Urothelium cell line (cell line): Measurements from ENCODE around the gene TPM3.
"Not testable (repeated sequence)": the region's sequence is repeated elsewhere in the genome, so short reads cannot be mapped to it uniquely, and the experiment has no call there.

Source experiments
- DNase-seq: peaks from one replicate; pipeline ENCODE4 v3.0.0; 2011; ENCODE audit warnings: low spot score, mixed read lengths
- FAIRE-seq: peaks from 2 replicates; lab custom pipeline; 2011; peaks lifted over from hg19 to GRCh38; lab: Jason Lieb, UNC

The TPM3 gene

DNA sequence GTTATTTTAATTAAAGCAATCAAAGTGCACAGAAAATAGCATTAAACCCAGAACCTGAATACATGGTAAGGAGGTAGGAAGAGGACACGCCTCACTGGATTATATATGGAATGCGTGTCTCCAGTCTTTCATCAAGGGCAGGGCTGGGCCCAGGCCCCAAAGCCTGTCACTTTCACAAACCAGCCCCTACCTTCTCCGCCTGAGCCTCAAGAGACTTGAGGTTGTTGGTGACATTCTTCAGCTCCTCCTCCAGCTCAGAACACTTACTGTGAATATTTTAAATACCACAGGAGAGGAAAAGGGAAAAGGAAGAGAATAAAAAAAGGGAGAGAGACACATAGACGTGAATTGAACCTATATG is 20.7 kb downstream of the TPM3 start:
- FAIRE-seq (no peak), DNase-seq (no peak)

DNA sequence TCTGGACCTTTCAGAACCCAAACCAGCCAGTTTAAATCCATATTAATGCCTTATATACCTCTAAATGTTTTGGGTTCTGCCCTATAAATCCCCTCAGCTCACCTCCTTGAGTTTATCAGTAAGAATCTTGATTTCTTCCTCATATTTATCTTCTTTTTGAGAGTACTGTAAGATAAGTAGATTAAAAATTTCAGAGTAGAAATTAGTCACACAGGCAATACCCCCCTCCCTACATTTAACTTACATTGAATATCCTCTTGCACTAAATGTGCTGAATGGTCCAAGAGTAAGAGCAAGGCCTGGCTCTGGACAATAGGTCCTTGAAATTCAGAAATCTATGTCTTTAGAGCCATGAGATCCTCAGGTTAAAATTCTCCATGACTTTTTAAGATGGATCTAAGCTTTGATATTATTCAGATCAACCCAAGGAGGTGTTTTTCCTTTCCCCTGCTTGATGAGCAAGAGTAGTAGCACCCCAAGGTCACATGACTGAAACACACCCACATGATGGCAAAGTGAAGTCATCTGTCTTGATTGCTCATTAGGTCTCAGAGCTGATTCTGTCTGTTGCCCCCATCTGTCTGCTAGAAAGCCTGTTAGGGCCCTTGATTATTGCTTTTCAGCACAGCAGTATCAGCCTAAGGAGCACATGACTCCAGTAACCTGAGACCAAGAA is 21.2 kb downstream of the TPM3 start:
- DNase-seq (no peak), FAIRE-seq (no peak)

DNA sequence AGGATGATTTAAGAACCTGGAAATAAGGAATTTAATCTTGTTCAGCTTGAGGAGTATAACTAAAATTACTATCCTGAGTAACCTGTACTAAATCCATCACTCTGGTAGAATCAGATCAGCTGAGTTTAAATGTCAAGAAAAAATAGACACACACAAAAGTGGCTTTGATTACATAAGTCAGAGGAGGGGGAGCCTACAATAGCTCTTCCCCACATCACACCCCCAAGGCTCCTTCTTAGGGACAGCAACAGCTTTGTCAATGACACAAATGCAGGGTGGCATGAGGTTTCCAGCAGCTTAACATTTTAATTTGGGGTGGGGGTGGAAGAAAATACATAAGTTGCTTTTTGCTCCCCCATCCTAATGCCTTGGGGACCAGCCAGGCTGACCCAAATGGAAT is 24.4 kb downstream of the TPM3 start:
- FAIRE-seq, result no peak
- DNase-seq, result no peak

DNA sequence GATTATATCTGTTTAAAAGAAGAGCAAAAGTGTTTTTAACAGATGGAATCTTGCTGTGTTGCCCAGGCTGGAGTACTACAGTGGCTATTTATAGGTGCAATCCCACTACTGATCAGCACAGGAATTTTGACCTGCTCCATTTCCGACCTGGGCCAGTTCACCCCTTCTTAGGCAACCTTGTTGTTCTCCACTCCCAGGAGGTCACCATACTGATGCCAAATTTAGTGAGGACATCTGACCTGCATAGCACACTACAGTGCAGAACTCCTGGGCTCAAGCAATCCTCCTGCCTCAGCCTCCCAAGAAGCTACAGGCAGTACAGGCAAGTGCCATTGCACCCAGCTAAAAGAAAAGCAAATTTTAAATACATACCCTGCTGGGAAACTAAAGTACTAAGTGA is 25.7 kb downstream of the TPM3 start:
- no peak for FAIRE-seq
- no peak for DNase-seq

GRCh38 chr1:154159554-154159953 is 32.3 kb downstream of the TPM3 start:
- no peak for DNase-seq
- no peak for FAIRE-seq

DNA sequence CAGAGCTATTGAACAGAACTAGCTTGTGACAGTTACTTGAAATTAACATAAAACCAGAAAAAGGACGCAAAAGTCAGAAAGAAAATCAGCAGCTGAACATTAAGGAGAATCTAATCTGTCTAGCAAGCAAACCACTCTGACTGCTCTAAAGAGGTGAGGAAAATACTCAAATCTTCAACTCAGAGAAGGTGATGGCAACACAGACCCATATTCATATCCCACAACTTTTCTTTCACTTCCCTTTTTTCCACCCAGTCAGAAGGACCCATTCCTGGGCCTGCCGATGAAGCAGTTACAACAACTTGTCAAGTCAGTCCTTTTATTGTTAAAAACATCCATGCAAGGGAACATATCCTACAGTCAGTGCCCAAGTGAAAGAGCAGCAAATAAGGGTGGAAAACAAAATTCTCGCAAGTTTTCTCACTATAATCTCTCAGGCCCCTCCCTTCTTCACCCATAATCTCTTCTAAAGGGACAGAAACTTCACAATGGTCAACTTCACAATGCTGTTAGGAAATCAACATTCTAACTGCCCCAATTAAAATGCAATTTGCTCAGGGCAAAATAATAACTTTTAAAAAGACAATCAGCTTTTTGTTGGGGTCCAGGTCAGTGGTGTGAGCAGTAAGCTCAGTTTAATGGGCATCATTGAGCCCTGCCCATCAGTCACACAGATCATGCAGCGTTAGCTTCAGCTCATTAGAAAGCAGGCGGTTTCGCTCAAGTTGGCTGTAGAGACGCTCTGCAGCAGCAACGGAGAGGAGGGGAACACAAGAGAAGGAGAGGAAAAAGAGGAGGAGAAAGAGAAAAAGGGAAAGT is 33.4 kb downstream of the TPM3 start:
- DNase-seq, result no peak

DNA sequence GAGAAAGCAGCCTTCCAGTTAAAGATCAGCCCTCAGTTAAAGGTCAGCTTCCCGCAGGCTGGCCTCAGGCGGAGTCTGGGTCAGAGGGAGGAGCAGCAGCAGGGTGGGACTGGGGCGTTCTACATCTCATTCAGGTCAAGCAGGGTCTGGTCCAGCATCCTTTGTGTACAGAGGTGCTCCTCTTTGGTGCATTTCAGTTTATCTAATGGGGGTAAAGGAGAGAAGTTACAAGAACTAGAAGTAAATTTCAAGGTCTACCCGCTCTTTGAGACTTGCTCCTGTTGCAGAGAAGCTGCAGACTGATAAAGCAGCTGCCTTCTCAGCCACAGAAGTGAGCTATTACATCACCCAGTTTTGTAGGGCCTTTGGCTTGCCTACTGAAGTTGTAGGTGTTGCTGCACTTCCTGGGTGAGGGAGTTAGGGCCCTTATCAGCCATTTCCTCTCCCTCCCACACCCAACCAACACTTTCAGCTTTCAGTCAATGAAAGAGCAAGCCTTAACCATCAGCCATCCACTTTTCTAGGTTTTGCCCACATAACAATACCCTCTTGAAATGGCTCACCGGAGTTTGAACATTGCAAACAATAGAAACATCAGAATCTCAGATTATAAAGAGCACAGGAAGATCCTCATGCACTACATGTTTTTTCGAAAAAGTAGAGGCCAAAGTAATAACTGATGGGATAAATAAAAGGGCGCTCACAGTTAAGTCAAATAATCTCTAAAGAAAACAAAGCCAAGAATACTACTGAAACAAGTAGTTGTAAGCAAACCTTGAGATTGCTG is 34.2 kb downstream of the TPM3 start:
- FAIRE-seq (no peak), DNase-seq (no peak)

More for the DNA sequence above, 33.4 kb downstream of the TPM3 start:
- FAIRE-seq, result no peak

DNA sequence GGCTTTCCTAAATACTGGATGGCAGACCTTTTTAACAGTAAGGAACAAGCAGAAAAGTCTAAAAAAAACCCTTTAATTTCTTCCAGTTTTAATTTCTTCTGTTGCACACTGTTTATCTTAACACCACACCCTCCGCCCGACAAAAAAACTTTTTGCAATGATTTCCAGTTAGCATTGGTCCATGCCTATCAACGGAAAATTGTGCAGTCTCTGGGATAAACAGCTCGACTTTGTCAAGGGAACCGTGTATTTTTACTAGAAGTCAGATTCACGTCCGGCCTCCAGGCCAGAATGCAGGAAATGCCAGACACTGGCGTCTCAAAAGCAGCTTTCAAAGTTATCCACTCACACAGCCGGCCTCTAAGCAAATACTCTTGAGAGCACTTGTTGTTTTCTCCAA is 36.6 kb downstream of the TPM3 start:
- DNase-seq, result no peak
- FAIRE-seq, result no peak

DNA sequence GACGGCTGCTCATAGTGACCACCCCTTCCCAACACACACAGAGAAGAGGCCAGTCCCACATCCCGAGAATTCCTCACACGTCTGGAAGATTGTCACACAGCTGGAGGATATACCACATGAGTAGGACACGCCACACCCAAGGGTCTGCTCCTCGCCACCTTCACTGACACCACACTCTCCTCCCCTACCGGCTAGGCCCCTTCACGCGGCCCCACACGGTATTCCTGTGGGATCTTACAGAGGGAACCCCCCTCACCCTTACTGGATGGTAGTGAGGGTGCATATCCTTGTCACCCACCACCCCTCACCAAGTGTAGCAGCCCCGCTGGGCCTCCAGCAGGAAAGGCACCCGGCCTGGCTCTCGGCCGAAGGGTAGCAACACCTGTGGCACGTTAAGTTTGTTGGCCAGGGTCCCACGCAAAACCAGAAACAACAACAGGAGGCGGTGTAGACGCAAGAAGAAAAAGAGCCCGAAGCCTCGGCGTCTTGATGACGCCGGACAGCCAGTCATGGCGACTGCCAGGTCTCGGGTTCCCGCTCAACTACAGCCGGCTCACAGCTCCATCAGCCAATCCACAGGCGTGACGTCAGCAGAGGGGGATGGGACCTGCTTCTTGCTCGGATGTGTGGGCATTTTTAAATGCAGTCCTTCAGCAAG is 37.2 kb downstream of the TPM3 start, which contains the start of gene NUP210L:
NUP210L (minus strand) TSS at position 540 of the 658 bp plus-strand sequence.
- FAIRE-seq, result no peak
- no peak for DNase-seq

GRCh38 chr1:154154053-154154452 is 37.8 kb downstream of the TPM3 start:
- FAIRE-seq (no peak), DNase-seq (no peak)

GRCh38 chr1:154151311-154151710 is 40.6 kb downstream of the TPM3 start:
- DNase-seq (no peak), FAIRE-seq (no peak)

GRCh38 chr1:154148807-154149206 is 43.1 kb downstream of the TPM3 start:
- DNase-seq, result no peak
- FAIRE-seq, result no peak

GRCh38 chr1:154147505-154147904 is 44.4 kb downstream of the TPM3 start:
- not testable (repeated sequence) for FAIRE-seq, DNase-seq

GRCh38 chr1:154145986-154146385 is 45.9 kb downstream of the TPM3 start:
- FAIRE-seq (no peak), DNase-seq (no peak)

DNA sequence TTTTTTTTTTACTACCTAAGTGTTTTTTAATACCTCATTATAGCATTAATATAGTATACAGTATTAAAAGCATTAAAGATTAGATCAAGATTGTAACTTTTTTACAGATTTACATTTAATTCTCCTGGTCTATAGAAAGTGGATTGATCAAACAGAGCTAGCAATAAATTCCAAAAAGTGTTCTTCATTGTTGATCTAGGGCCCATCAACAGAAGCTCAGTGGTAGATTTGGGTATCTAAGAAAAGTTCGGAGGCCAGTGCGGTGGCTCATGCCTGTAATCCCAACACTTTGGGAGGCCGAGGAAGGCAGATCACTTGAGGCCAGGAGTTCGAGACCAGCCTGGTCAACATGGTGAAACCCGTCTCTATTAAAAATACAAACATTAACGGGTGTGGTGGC is 49.5 kb downstream of the TPM3 start:
- FAIRE-seq (no peak), DNase-seq (no peak)

DNA sequence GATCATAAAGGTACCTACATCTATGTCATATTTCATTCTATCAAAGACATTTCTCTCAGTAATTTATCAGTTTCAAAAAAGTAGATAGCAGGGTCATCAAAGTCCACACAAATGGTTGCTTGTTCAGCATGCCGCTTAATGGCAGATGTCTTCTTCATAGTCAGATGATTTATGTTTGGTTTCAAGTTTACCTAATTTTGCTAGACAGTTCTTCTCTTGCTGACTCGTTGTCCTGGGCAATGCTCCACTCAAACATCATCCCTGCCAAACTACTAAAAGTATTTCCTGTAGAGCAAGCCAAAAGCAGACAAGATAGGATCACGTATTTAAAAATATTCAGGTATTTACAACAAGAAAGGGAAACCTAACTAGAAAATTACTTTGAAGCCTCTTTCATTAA is 50.7 kb downstream of the TPM3 start:
- FAIRE-seq, result no peak
- no peak for DNase-seq

DNA sequence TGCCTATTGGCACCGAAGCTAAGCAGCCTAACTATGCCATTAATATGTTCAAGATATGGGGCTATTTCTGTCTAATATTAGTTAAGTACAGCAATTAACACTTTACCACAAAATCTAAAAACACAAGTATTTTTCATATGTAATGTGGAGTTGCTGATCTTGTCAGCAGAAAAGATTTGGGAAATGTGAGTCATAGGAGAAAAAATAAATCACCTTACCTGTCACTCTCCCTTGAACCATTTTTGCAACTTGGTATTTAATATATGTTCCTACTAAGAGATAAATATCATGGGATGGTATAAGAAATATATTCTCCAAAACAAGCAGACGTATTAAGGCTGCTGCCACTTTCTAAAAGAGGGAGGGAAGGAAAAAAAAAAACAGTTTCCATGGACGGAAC is 54.0 kb downstream of the TPM3 start:
- FAIRE-seq (no peak), DNase-seq (no peak)

DNA sequence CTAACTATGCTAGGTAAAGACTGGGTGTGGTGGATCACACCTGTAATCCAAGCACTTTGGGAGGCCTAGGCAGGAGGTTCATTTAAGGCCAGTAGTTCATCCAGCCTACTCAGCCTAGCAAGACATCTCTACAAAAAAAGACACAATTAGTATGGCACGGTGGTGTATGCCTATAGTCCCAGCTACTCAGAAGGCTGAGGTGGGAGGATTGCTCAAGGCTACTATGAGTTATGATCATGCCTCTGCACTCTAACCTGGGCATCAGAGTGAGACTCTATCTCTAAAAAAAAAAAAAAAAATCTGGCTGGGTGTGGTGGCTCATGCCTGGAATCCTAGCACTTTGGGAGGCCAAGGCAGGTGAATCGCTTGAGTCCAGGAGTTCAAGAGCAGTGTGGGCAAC is 58.6 kb downstream of the TPM3 start:
- FAIRE-seq (no peak), DNase-seq (no peak)

- FAIRE-seq, result no peak
- no peak for DNase-seq
Observed at GRCh38 chr1:154129391-154129970, 62.4 kb downstream of the TPM3 start.

- not testable (repeated sequence) for DNase-seq, FAIRE-seq
Observed at GRCh38 chr1:154123205-154123604, 68.7 kb downstream of the TPM3 start.

DNA sequence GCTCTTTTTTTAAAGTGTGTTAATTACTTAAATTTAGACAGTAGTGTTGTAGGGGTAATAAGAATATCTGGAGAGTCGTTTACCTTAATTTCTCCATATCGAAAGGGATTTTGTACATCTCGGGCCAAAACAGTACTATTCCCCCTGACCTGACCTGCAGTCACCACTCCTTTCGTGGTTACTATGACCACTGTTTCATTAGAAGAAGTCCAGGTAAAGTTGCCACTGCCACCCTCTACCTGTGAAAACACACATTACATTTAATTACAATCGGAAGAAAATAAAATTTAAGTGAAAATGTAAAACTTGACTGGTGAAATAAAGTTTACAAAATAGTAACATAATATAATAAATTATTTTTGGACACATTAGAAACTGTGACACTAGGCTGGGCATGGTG is 74.3 kb downstream of the TPM3 start:
- no peak for DNase-seq
- no peak for FAIRE-seq
